Kidney capillary endothelial cell (primary cell): ENCODE results near the gene PRSS1.
"Not testable (repeated sequence)": the region's sequence is repeated elsewhere in the genome, so short reads cannot be mapped to it uniquely, and the experiment has no call there.

Experiments used
- DNase-seq: peaks from one replicate; pipeline ENCODE4 v3.0.0-alpha.2; 2018; ENCODE audit warnings: low spot score

Gene PRSS1

GRCh38 chr7:142749218-142749993, at the start of gene PRSS1:
Gene PRSS1, plus strand, starts transcription at chr7:142749472. Its CDS starts 13 bp downstream, at chr7:142749485.
- DNase-seq: no peak

GRCh38 chr7:142700935-142701334, 48.3 kb upstream of the PRSS1 start:
- not testable (repeated sequence) for DNase-seq

- DNase-seq: no peak
These were observed 45.5 kb upstream of the PRSS1 start for GRCh38 chr7:142703655-142704305.

GRCh38 chr7:142708726-142709125, 40.5 kb upstream of the PRSS1 start:
- not testable (repeated sequence) for DNase-seq

GRCh38 chr7:142709921-142710320, 39.4 kb upstream of the PRSS1 start:
- no peak for DNase-seq

- no peak for DNase-seq
These were observed 38.1 kb upstream of the PRSS1 start for GRCh38 chr7:142711196-142711595.

- DNase-seq: peak; percentile 6
These were observed 37.3 kb upstream of the PRSS1 start for GRCh38 chr7:142711746-142712616.

- no peak for DNase-seq
These were observed 36.7 kb upstream of the PRSS1 start for GRCh38 chr7:142712617-142712957.

- no peak for DNase-seq
These were observed 34.9 kb upstream of the PRSS1 start for GRCh38 chr7:142714375-142714774.

GRCh38 chr7:142716596-142716995, 32.7 kb upstream of the PRSS1 start:
- no peak for DNase-seq

- no peak for DNase-seq
These were observed 31.8 kb upstream of the PRSS1 start for GRCh38 chr7:142717453-142717852.

GRCh38 chr7:142718313-142718712, 31.0 kb upstream of the PRSS1 start:
- no peak for DNase-seq

- no peak for DNase-seq
These were observed 29.0 kb upstream of the PRSS1 start for GRCh38 chr7:142720172-142720773.

- no peak for DNase-seq
These were observed 28.3 kb upstream of the PRSS1 start for GRCh38 chr7:142720986-142721385.

GRCh38 chr7:142722248-142722794, 27.0 kb upstream of the PRSS1 start:
- DNase-seq: no peak

- no peak for DNase-seq
These were observed 16.0 kb upstream of the PRSS1 start for GRCh38 chr7:142733271-142733670.

GRCh38 chr7:142739923-142740492, 9.3 kb upstream of the PRSS1 start:
- DNase-seq: no peak

- no peak for DNase-seq
These were observed 8.5 kb upstream of the PRSS1 start for GRCh38 chr7:142740786-142741185.

GRCh38 chr7:142741932-142742331, 7.3 kb upstream of the PRSS1 start:
- not testable (repeated sequence) for DNase-seq

- DNase-seq: peak; percentile 13
These were observed 4.1 kb upstream of the PRSS1 start for GRCh38 chr7:142745091-142745635.

- no peak for DNase-seq
These were observed 3.5 kb upstream of the PRSS1 start for GRCh38 chr7:142745745-142746144.
